H1 (cell line): ENCODE data around the gene ENKUR. TPM values are rescaled to one million over a fixed set of nuclear protein-coding genes. Genes with fewer than 3 reads are reported as not detected.

Source experiments
- CTCF ChIA-PET: fragments of 300-600 bp; sonication (Branson Sonifier 250); formaldehyde crosslinking; loops from one replicate; lab custom pipeline; 2021; ENCODE audit not compliant: partially characterized antibody; lab: Charles Lee
- POLR2A ChIA-PET: fragments of 300-600 bp; sonication (Branson Sonifier 250); formaldehyde crosslinking; loops from one replicate; lab custom pipeline; 2021; ENCODE audit warnings: inconsistent platforms; ENCODE audit not compliant: partially characterized antibody; lab: Charles Lee
- DNase-seq, 2 experiments: peaks; one replicate each; pipeline versions ENCODE4 v3.0.0 to v3.0.0-alpha.2; 2010 to 2022; ENCODE audit warnings: low spot score in 2 of 2, low read depth in 1 of 2, mixed read lengths in 1 of 2
- FAIRE-seq: peaks from 2 replicates; lab custom pipeline; 2011; peaks lifted over from hg19 to GRCh38; lab: Jason Lieb, UNC
- H2AFZ ChIP-seq: 2 replicates; pipeline ENCODE4 v1.8.1; 2012; ENCODE audit warnings: low read length, inconsistent platforms
- H2AK5ac ChIP-seq: 2 replicates; pipeline ENCODE4 v1.6.1; 2013; ENCODE audit warnings: low read depth, low read length
- H2BK120ac ChIP-seq: replicated peaks from 2 replicates; pipeline ENCODE3; 2013; ENCODE audit warnings: low read depth, low read length, inconsistent platforms
- H2BK12ac ChIP-seq: 2 replicates; pipeline ENCODE4 v1.6.1; 2013; ENCODE audit warnings: low read depth, low read length
- H2BK15ac ChIP-seq: 2 replicates; pipeline ENCODE4 v1.6.1; 2013; ENCODE audit warnings: low read length
- H2BK20ac ChIP-seq: 2 replicates; pipeline ENCODE4 v1.6.1; 2013; ENCODE audit warnings: low read length
- H2BK5ac ChIP-seq: 2 replicates; pipeline ENCODE4 v1.6.1; 2013; ENCODE audit warnings: low read depth, low read length
- H3K14ac ChIP-seq: 2 replicates; pipeline ENCODE4 v1.6.1; 2013; ENCODE audit warnings: inconsistent platforms; ENCODE audit not compliant: insufficient read length
- H3K18ac ChIP-seq: 2 replicates; pipeline ENCODE4 v1.6.1; 2013; ENCODE audit warnings: low read length; ENCODE audit errors: extremely low read depth
- H3K23ac ChIP-seq: 2 replicates; pipeline ENCODE4 v1.6.1; 2013; ENCODE audit warnings: inconsistent platforms; ENCODE audit not compliant: insufficient read length
- H3K23me2 ChIP-seq: 2 replicates; pipeline ENCODE4 v1.6.1; 2013; ENCODE audit warnings: low read depth, low read length
- H3K27ac ChIP-seq: 2 replicates; pipeline ENCODE4 v1.6.1; 2011; ENCODE audit warnings: low read depth, low read length, inconsistent platforms
- H3K27me3 ChIP-seq, 4 experiments: replicated peaks in 1 of 4; 1 replicate in 1 of 4; 2 replicates in 3 of 4; pipeline versions ENCODE4 v1.6.1 to v1.8.1; 2011 to 2013; ENCODE audit warnings: low read length in 3 of 4, mild to moderate bottlenecking in 3 of 4, inconsistent platforms in 2 of 4, mixed read lengths in 2 of 4, moderate library complexity in 1 of 4; ENCODE audit not compliant: control insufficient read depth in 3 of 4, insufficient read depth in 3 of 4; ENCODE audit errors: extremely low read depth in 1 of 4
- H3K36me3 ChIP-seq, 4 experiments: 2 replicates each; pipeline versions ENCODE4 v1.6.1 to v1.8.1; 2011 to 2013; ENCODE audit warnings: mild to moderate bottlenecking in 4 of 4, low read length in 3 of 4, moderate library complexity in 2 of 4, control low read depth in 1 of 4, inconsistent platforms in 1 of 4; ENCODE audit not compliant: insufficient read depth in 4 of 4, control insufficient read depth in 2 of 4
- H3K4ac ChIP-seq: replicated peaks from 2 replicates; pipeline ENCODE3; 2013; ENCODE audit warnings: low read length, low read depth, mixed read lengths, inconsistent platforms; ENCODE audit not compliant: insufficient read length
- H3K4me1 ChIP-seq, 4 experiments: replicated peaks in 1 of 4; 1 replicate in 1 of 4; 2 replicates in 3 of 4; pipeline versions ENCODE4 v1.6.1 to v1.8.1; 2011 to 2013; ENCODE audit warnings: low read length in 3 of 4, inconsistent platforms in 2 of 4, mixed read lengths in 1 of 4; ENCODE audit not compliant: insufficient read depth in 4 of 4, control insufficient read depth in 3 of 4
- H3K4me2 ChIP-seq, 2 experiments: 2 replicates each; pipeline versions ENCODE4 v1.6.1 to v1.8.1; 2011 to 2013; ENCODE audit warnings: low read depth in 2 of 2, low read length in 2 of 2, control low read depth in 1 of 2, inconsistent platforms in 1 of 2, mild to moderate bottlenecking in 1 of 2; ENCODE audit not compliant: insufficient read depth in 1 of 2
- H3K4me3 ChIP-seq, 4 experiments: fragments of 200-600, 300-600 bp in 1 of 4; sonication (generic), shearing (Covaris generic), sonication (Bioruptor Twin) in 1 of 4; 2 replicates each; pipeline versions ENCODE4 v1.5.1 to v1.8.1; 2011 to 2016; ENCODE audit warnings: low read length in 4 of 4, low read depth in 3 of 4, control low read depth in 2 of 4, inconsistent platforms in 2 of 4, mild to moderate bottlenecking in 2 of 4, mixed read lengths in 1 of 4, moderate library complexity in 1 of 4; ENCODE audit not compliant: insufficient read depth in 2 of 4; ENCODE audit errors: extremely low read depth in 1 of 4
- H3K56ac ChIP-seq: replicated peaks from 2 replicates; pipeline ENCODE3; 2013; ENCODE audit warnings: low read depth, mild to moderate bottlenecking, mixed read lengths, low read length, inconsistent platforms; ENCODE audit not compliant: insufficient read length
- H3K79me1 ChIP-seq: 2 replicates; pipeline ENCODE4 v1.6.1; 2013; ENCODE audit warnings: low read depth, low read length, control low read depth
- H3K79me2 ChIP-seq, 2 experiments: 2 replicates each; pipeline versions ENCODE4 v1.6.1 to v1.8.1; 2012 to 2013; ENCODE audit warnings: low read length in 2 of 2, mild to moderate bottlenecking in 2 of 2, inconsistent platforms in 1 of 2; ENCODE audit not compliant: insufficient read depth in 2 of 2, control insufficient read depth in 1 of 2
- H3K9ac ChIP-seq, 4 experiments: replicated peaks in 1 of 4; 1 replicate in 1 of 4; 2 replicates in 3 of 4; pipeline versions ENCODE4 v1.6.1 to v1.8.1; 2011 to 2013; ENCODE audit warnings: low read depth in 3 of 4, low read length in 3 of 4, control low read depth in 2 of 4, mild to moderate bottlenecking in 2 of 4, moderate library complexity in 2 of 4, inconsistent platforms in 1 of 4; ENCODE audit errors: extremely low read depth in 1 of 4
- H3K9me3 ChIP-seq, 2 experiments: 2 replicates each; pipeline versions ENCODE4 v1.6.1 to v1.8.1; 2012 to 2013; ENCODE audit warnings: mild to moderate bottlenecking in 2 of 2, moderate library complexity in 2 of 2, control low read depth in 1 of 2, inconsistent platforms in 1 of 2, low read depth in 1 of 2, low read length in 1 of 2, mixed read lengths in 1 of 2; ENCODE audit not compliant: insufficient read depth in 2 of 2
- H4K20me1 ChIP-seq, 2 experiments: replicated peaks in 1 of 2; 2 replicates each; pipeline versions ENCODE3 to v1.8.1; 2011 to 2013; ENCODE audit warnings: inconsistent platforms in 2 of 2, low read length in 2 of 2, mild to moderate bottlenecking in 1 of 2; ENCODE audit not compliant: insufficient read depth in 2 of 2, control insufficient read depth in 1 of 2
- H4K5ac ChIP-seq: 2 replicates; pipeline ENCODE4 v1.6.1; 2013; ENCODE audit warnings: low read length, low read depth, mixed read lengths, inconsistent platforms; ENCODE audit not compliant: insufficient read length
- H4K8ac ChIP-seq: 2 replicates; pipeline ENCODE4 v1.8.0; 2013; ENCODE audit warnings: mild to moderate bottlenecking, moderate library complexity, low read length, inconsistent platforms; ENCODE audit not compliant: insufficient read depth; ENCODE audit errors: extremely low read depth
- H4K91ac ChIP-seq: replicated peaks from 2 replicates; pipeline ENCODE3; 2013; ENCODE audit warnings: low read length, mixed read lengths, inconsistent platforms; ENCODE audit not compliant: insufficient read length
- CTBP2 ChIP-seq: IDR thresholded peaks from 2 replicates; pipeline ENCODE4 v1.7.0; 2011; ENCODE audit warnings: borderline replicate concordance, mild to moderate bottlenecking, moderate library complexity, mixed read lengths, low read length; ENCODE audit not compliant: insufficient read depth, insufficient read length
- GTF2F1 ChIP-seq: IDR thresholded peaks from 2 replicates; pipeline ENCODE4 v1.6.1; 2012; ENCODE audit warnings: low read depth, low read length, improper control_type of control experiment, borderline replicate concordance
- MAFK ChIP-seq: IDR thresholded peaks from 2 replicates; pipeline ENCODE4 v1.6.1; 2012; ENCODE audit warnings: low read depth, mild to moderate bottlenecking, improper control_type of control experiment, low read length
- POLR2AphosphoS5 ChIP-seq: IDR thresholded peaks from 2 replicates; pipeline ENCODE4 v1.6.1; 2011; ENCODE audit warnings: low read depth, low read length
- RXRA ChIP-seq: IDR thresholded peaks from 2 replicates; pipeline ENCODE4 v1.6.1; 2011; ENCODE audit warnings: low read depth, mild to moderate bottlenecking, low read length, moderate library complexity; ENCODE audit not compliant: insufficient read depth
- SRF ChIP-seq: IDR thresholded peaks from 2 replicates; pipeline ENCODE4 v1.6.1; 2011; ENCODE audit warnings: mild to moderate bottlenecking, low read depth, low read length, moderate library complexity
- SUZ12 ChIP-seq: fragments of 200-600 bp; sonication (generic); IDR thresholded peaks from 2 replicates; pipeline ENCODE4 v1.6.1; 2012; ENCODE audit warnings: mild to moderate bottlenecking, inconsistent platforms, low read length, moderate library complexity, mixed read lengths
- TEAD4 ChIP-seq: IDR thresholded peaks from 2 replicates; pipeline ENCODE4 v1.6.1; 2012; ENCODE audit warnings: low read depth, low read length, inconsistent platforms, mixed read lengths
- WGBS, 2 experiments: shearing (Covaris generic) in 1 of 2; methylation state at CpG; one replicate each; pipeline versions ENCODE4 v1.1.6 to v1.1.7; 2013 to 2015; ENCODE audit warnings: low lambda C conversion rate in 2 of 2, mixed read lengths in 2 of 2, inconsistent platforms in 1 of 2, low coverage in 1 of 2, missing lambda C conversion rate in 1 of 2; ENCODE audit not compliant: insufficient replicate concordance in 2 of 2, insufficient coverage in 1 of 2, insufficient read length in 1 of 2; ENCODE audit errors: extremely low coverage in 1 of 2, missing lambda C conversion rate in 1 of 2; 5-methylcytosine and 5-hydroxymethylcytosine counted together
- polyA plus RNA-seq, 7 experiments: library from polyadenylated mRNA; depleted of rRNA in 3 of 7; stranded (reverse) in 5 of 7; unstranded in 2 of 7; fragments of >200 nt in 5 of 7; fragments of 200-250 nt in 2 of 7; gene quantifications; 1 replicate in 5 of 7; 2 replicates in 1 of 7; 4 replicates in 1 of 7; pipeline versions ENCODE4 v1.2.1 to v1.2.3, GENCODE V29; 2011 to 2013; ENCODE audit warnings: missing spikeins in 2 of 7, mixed read lengths in 2 of 7
- total RNA-seq: library from RNA; stranded (reverse); fragmentation: NEBNext Ultra II Directional; extraction: Animal tissue kit (Norgen Biotek cat#: 25700); gene quantifications from 2 replicates; pipeline ENCODE4 v1.2.1, GENCODE V29; 2021
- TF ChIP-seq, protein P1 (sequence below): IDR thresholded peaks from 2 replicates; pipeline ENCODE4 v1.6.1; 2012; ENCODE audit warnings: inconsistent platforms
- TF ChIP-seq, protein P2 (sequence below): IDR thresholded peaks from 2 replicates; pipeline ENCODE4 v1.6.1; 2011; ENCODE audit warnings: low read length, improper control_type of control experiment
- TF ChIP-seq, protein P3 (sequence below): IDR thresholded peaks from 2 replicates; pipeline ENCODE4 v1.6.1; 2012; ENCODE audit warnings: low read length, inconsistent platforms

The ENKUR gene
- total and polyA plus RNA-seq, 2 of the 8 experiments (the other 6 are each of a cell fraction or from before 2014, with no cell fraction given), result not detected

DNA sequence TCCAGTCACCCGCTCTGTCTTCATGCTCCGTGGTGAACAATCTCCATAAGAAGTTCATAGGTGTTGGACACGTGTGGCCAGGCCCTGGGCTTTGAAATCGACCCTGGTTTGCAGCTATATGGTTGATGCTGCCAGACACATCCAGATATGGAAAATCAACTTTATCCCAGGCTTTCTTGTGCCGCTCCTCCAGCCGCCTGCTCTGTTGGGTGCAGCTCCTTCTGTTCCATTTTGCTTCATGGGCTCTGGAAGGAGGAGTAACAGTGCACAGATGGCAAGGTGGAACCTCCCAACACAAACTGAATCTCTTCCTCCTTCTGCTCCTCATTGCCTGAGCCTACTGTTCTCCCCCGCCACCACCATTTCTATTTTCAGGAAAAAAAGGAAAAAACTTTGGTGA, 45.2 kb upstream of the ENKUR start:
- Histone ChIP-seq H3K4me1 (no peaks in the 10 kb centered on the region), H3K23me2 (no peaks in the 10 kb centered on the region; the same call in 1 of the 2 replicates), H2AK5ac (no peak overlapping the region), H3K9ac (no peak overlapping the region), H4K20me1 (no peaks in the 10 kb centered on the region), H3K9me3 (no peaks in the 10 kb centered on the region), H4K8ac (no peak overlapping the region), H3K56ac (no peak overlapping the region), H3K27ac (no peak overlapping the region), H3K18ac (no peak overlapping the region), H2AFZ (no peak overlapping the region), H2BK12ac (no peak overlapping the region), H2BK15ac (no peak overlapping the region), H3K4me3 (no peak overlapping the region), H3K79me2 (no peaks in the 10 kb centered on the region), H3K27me3 (peaks cover 0 to 3% (median under 1%) of the 10 kb centered on the region in 4 experiments; a peak in 1 of 7 replicates), H3K79me1 (no peaks in the 10 kb centered on the region), H2BK120ac (no peak overlapping the region), H3K14ac (no peak overlapping the region), H3K4ac (no peak overlapping the region), H2BK5ac (no peak overlapping the region), H3K36me3 (no peaks in the 10 kb centered on the region), H3K4me2 (no peak overlapping the region), H2BK20ac (no peak overlapping the region), H4K5ac (no peak overlapping the region), H4K91ac (no peak overlapping the region), H3K23ac (no peak overlapping the region)
- WGBS, 2 experiments, result 92% methylated on average over 7 of the region's 7 CpGs; no CpG with 5 or more reads in 1 of the 2 experiments
- DNase-seq (no peak), FAIRE-seq (no peak)
- ChIA-PET POLR2A (no interaction called here), CTCF (interaction anchor here (1.1 to 1.2 kb wide), 2 partner anchors 20 to 166 kb away, joined by 3 read pairs; no protein-coding TSS in a partner anchor)
- TF ChIP-seq GTF2F1 (no peak), SRF (no peak), CTBP2 (no peak), SUZ12 (no peak), MAFK (no peak), TEAD4 (no peak), RXRA (no peak), POLR2AphosphoS5 (no peak)
- TF ChIP-seq, protein P1, sequence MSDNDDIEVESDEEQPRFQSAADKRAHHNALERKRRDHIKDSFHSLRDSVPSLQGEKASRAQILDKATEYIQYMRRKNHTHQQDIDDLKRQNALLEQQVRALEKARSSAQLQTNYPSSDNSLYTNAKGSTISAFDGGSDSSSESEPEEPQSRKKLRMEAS, result no peak
- TF ChIP-seq, protein P2, sequence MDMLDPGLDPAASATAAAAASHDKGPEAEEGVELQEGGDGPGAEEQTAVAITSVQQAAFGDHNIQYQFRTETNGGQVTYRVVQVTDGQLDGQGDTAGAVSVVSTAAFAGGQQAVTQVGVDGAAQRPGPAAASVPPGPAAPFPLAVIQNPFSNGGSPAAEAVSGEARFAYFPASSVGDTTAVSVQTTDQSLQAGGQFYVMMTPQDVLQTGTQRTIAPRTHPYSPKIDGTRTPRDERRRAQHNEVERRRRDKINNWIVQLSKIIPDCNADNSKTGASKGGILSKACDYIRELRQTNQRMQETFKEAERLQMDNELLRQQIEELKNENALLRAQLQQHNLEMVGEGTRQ, result no peak
- TF ChIP-seq, protein P3, sequence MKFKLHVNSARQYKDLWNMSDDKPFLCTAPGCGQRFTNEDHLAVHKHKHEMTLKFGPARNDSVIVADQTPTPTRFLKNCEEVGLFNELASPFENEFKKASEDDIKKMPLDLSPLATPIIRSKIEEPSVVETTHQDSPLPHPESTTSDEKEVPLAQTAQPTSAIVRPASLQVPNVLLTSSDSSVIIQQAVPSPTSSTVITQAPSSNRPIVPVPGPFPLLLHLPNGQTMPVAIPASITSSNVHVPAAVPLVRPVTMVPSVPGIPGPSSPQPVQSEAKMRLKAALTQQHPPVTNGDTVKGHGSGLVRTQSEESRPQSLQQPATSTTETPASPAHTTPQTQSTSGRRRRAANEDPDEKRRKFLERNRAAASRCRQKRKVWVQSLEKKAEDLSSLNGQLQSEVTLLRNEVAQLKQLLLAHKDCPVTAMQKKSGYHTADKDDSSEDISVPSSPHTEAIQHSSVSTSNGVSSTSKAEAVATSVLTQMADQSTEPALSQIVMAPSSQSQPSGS, result no peak
